DND-41 (cell line): ENCODE measurements around the gene AHR.

Source experiments
- CTCF ChIP-seq: IDR thresholded peaks from 2 replicates; pipeline ENCODE4 v1.5.1; 2012; ENCODE audit warnings: borderline replicate concordance, low read length, moderate library complexity, mild to moderate bottlenecking; ENCODE audit not compliant: poor library complexity, severe bottlenecking; ENCODE audit errors: extremely low read depth
- EZH2 ChIP-seq: IDR thresholded peaks from 3 replicates; pipeline ENCODE4 v1.6.1; 2012; ENCODE audit warnings: borderline replicate concordance, low read depth, mild to moderate bottlenecking, moderate library complexity, low read length, inconsistent platforms; ENCODE audit not compliant: severe bottlenecking

GRCh38 chr7:17320102-17320497 is 21.6 kb downstream of the AHR start:
- TF ChIP-seq CTCF, result no peak
- no peak for TF ChIP-seq EZH2
